Hepatocyte (in vitro differentiated cells): Measurements from ENCODE around the gene RABGAP1L. TPM values are rescaled to one million over a fixed set of nuclear protein-coding genes. Genes with fewer than 3 reads are reported as not detected.

Experiments
- DNase-seq: peaks from one replicate; pipeline ENCODE4 v3.0.0-alpha.2; 2016; ENCODE audit warnings: low spot score
- H2AFZ ChIP-seq: fragments of 200-600 bp; sonication (generic); 2 replicates; pipeline ENCODE4 v1.6.0; 2016; ENCODE audit warnings: antibody characterized with exemption, mild to moderate bottlenecking
- H3K27ac ChIP-seq: fragments of 200-600 bp; sonication (generic); 2 replicates; pipeline ENCODE4 v1.5.1; 2016; ENCODE audit warnings: mild to moderate bottlenecking
- H3K27me3 ChIP-seq: fragments of 200-600 bp; sonication (generic); 2 replicates; pipeline ENCODE4 v1.6.1; 2016
- H3K36me3 ChIP-seq: fragments of 200-600 bp; sonication (generic); replicated peaks from 2 replicates; pipeline ENCODE4 v1.5.1; 2016; ENCODE audit warnings: low read depth; ENCODE audit not compliant: insufficient read depth
- H3K4me1 ChIP-seq: fragments of 200-600 bp; sonication (generic); 2 replicates; pipeline ENCODE4 v1.5.1; 2016; ENCODE audit warnings: mild to moderate bottlenecking, moderate library complexity; ENCODE audit not compliant: insufficient read depth
- H3K4me2 ChIP-seq: fragments of 200-600 bp; sonication (generic); 2 replicates; pipeline ENCODE4 v1.6.0; 2016
- H3K4me3 ChIP-seq: fragments of 200-600 bp; sonication (generic); 2 replicates; pipeline ENCODE4 v1.5.1; 2016; ENCODE audit warnings: mild to moderate bottlenecking
- H3K79me2 ChIP-seq: fragments of 200-600 bp; sonication (generic); 2 replicates; pipeline ENCODE4 v1.6.0; 2017; ENCODE audit warnings: mild to moderate bottlenecking
- H3K9me2 ChIP-seq: fragments of 200-600 bp; sonication (generic); replicated peaks from 2 replicates; pipeline ENCODE4 v1.6.0; 2017; ENCODE audit warnings: mild to moderate bottlenecking; ENCODE audit not compliant: insufficient read depth
- H3K9me3 ChIP-seq: fragments of 200-600 bp; sonication (generic); 2 replicates; pipeline ENCODE4 v1.5.1; 2016; ENCODE audit warnings: low read depth, mild to moderate bottlenecking
- H4K20me1 ChIP-seq: fragments of 200-600 bp; sonication (generic); 2 replicates; pipeline ENCODE4 v1.6.0; 2016; ENCODE audit warnings: mild to moderate bottlenecking; ENCODE audit not compliant: insufficient read depth, poor library complexity, severe bottlenecking
- EZH2 ChIP-seq: fragments of 200-600 bp; sonication (generic); IDR thresholded peaks from 2 replicates; pipeline ENCODE4 v1.6.1; 2016; ENCODE audit warnings: antibody characterized with exemption, mild to moderate bottlenecking, borderline replicate concordance
- EZH2phosphoT487 ChIP-seq: fragments of 200-600 bp; sonication (generic); IDR thresholded peaks from one replicate; pipeline ENCODE4 v1.6.1; 2018; ENCODE audit warnings: antibody characterized with exemption, mild to moderate bottlenecking, low read depth, moderate library complexity; ENCODE audit not compliant: unreplicated experiment, severe bottlenecking
- WGBS: methylation state at CpG from one replicate; pipeline ENCODE4 v1.1.6; 2016; ENCODE audit warnings: low lambda C conversion rate; ENCODE audit errors: missing lambda C conversion rate; 5-methylcytosine and 5-hydroxymethylcytosine counted together
- polyA plus RNA-seq: library from polyadenylated mRNA; unstranded; fragments of >200 nt; fragmentation: Nextera tagmentation; extraction: Ambion mirVana; gene quantifications from 2 replicates; pipeline ENCODE4 v1.2.1, GENCODE V29; 2016
- total RNA-seq: library from RNA; depleted of rRNA; stranded (reverse); fragments of >200 nt; gene quantifications from 2 replicates; pipeline ENCODE4 v1.2.3, GENCODE V29; 2014
- TF ChIP-seq, protein P1 (sequence below): fragments of 200-600 bp; sonication (generic); IDR thresholded peaks from 2 replicates; pipeline ENCODE4 v1.5.1; 2016; ENCODE audit warnings: antibody characterized with exemption, mild to moderate bottlenecking; ENCODE audit not compliant: poor library complexity

The RABGAP1L gene
- total and polyA plus RNA-seq, 2 experiments from 2014 or later = 15.0 to 41.8 TPM

DNA sequence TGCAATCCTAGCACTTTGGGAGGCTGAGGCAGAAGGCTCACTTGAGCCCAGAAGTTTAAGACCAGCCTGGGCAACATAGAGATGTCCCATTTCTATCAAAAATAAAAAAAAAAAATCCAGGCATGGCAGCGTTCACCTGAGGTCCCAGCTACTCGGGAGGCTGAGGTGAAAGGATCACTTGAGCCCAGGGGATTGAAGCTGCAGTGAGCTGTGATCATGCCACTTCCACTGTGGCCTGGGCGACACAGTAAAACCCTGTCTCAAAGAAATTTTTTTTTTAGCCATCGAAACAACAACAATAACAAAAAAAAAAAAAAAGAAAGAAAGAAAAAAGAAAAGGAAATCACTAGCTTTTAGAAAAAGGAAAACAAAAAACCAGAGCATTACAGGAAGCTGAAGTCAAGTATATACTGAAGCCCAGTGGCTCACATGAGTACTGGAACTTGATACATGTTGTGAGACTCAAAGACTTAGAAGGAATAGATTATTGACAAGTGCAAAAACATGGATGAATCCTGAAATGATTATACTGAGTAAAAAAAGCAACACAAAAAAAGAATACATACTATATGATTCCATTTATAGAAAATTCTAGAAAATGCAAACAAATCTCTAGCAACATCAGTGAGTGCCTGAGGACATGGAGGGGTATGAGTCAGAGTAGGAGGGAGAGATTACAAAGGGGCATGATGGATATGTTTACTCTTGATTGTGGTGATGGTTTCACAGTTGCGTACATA, 6.1 kb upstream of the RABGAP1L start:
- Histone ChIP-seq H3K4me1 (no peaks in the 10 kb centered on the region), H3K4me3 (no peak overlapping the region), H3K79me2 (no peaks in the 10 kb centered on the region), H3K27me3 (no peaks in the 10 kb centered on the region), H3K4me2 (no peak overlapping the region), H3K9me2 (no peaks in the 10 kb centered on the region), H4K20me1 (no peaks in the 10 kb centered on the region), H3K9me3 (no peaks in the 10 kb centered on the region), H3K36me3 (no peaks in the 10 kb centered on the region), H2AFZ (no peak overlapping the region), H3K27ac (no peak overlapping the region)
- DNase-seq = no peak
- TF ChIP-seq EZH2 (no peak), EZH2phosphoT487 (no peak)
- TF ChIP-seq, protein P1, sequence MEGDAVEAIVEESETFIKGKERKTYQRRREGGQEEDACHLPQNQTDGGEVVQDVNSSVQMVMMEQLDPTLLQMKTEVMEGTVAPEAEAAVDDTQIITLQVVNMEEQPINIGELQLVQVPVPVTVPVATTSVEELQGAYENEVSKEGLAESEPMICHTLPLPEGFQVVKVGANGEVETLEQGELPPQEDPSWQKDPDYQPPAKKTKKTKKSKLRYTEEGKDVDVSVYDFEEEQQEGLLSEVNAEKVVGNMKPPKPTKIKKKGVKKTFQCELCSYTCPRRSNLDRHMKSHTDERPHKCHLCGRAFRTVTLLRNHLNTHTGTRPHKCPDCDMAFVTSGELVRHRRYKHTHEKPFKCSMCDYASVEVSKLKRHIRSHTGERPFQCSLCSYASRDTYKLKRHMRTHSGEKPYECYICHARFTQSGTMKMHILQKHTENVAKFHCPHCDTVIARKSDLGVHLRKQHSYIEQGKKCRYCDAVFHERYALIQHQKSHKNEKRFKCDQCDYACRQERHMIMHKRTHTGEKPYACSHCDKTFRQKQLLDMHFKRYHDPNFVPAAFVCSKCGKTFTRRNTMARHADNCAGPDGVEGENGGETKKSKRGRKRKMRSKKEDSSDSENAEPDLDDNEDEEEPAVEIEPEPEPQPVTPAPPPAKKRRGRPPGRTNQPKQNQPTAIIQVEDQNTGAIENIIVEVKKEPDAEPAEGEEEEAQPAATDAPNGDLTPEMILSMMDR = no peak
- 80% methylated on average over 5 of the region's 5 CpGs for WGBS

DNA sequence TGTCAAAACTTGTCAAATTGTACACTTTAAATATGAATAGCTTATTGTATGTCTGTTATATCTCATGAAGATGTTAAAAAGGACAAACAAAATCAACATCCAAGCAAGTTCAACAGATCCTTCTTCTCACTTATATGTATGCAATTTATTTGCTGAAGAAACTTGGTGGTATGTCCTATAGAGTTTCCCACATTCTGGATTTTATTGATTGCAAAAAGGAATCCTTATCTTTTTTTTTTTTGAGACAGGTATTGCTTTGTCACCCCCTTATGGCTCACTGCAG, 5.6 kb upstream of the RABGAP1L start:
- Histone ChIP-seq H3K4me2 (no peak overlapping the region), H3K4me3 (no peak overlapping the region)

DNA sequence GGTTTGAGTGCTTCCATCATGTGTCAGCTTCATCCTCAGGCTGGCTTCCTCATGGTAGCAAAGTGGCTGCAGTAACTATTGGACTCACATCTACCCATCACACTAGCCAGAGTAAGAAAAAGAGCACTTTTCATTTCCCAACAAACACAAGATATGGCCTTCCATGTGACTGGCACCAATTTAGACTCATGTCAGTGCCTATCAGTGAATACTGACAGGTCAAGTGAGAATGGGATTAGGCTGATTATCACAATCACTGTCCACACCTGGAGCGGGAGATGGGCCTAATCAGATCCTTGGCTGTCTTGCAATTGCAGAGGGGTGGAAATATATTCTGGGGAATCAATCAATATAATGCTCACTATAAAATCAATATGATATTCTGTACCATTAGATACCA, 2.9 kb upstream of the RABGAP1L start:
- Histone ChIP-seq H3K36me3 (no peaks in the 10 kb centered on the region), H3K79me2 (peaks cover 10% of the 10 kb centered on the region), H3K4me1 (peaks cover 3% of the 10 kb centered on the region), H3K4me3 (no peak overlapping the region), H3K27me3 (no peaks in the 10 kb centered on the region), H3K9me3 (no peaks in the 10 kb centered on the region), H4K20me1 (no peaks in the 10 kb centered on the region), H3K4me2 (no peak overlapping the region), H3K27ac (no peak overlapping the region), H2AFZ (no peak overlapping the region), H3K9me2 (no peaks in the 10 kb centered on the region)
- 89% methylated on average over 1 of the region's 1 CpG for WGBS
- DNase-seq = no peak
- TF ChIP-seq EZH2phosphoT487 (no peak), EZH2 (no peak)
- TF ChIP-seq, protein P1 = no peak

More for the DNA sequence above, 5.6 kb upstream of the RABGAP1L start:
- no peak overlapping the region for H2AFZ ChIP-seq
- H3K9me3 ChIP-seq = no peaks in the 10 kb centered on the region
- no peaks in the 10 kb centered on the region for H3K4me1 ChIP-seq
- no peaks in the 10 kb centered on the region for H3K9me2 ChIP-seq
- no peaks in the 10 kb centered on the region for H4K20me1 ChIP-seq
- no peak for DNase-seq
- no peaks in the 10 kb centered on the region for H3K79me2 ChIP-seq
- H3K27ac ChIP-seq = no peak overlapping the region
- H3K36me3 ChIP-seq = no peaks in the 10 kb centered on the region
- TF ChIP-seq EZH2 = no peak
- TF ChIP-seq EZH2phosphoT487 = no peak
- TF ChIP-seq, protein P1 = no peak
- H3K27me3 ChIP-seq = no peaks in the 10 kb centered on the region
